HG02798 (cell line): ENCODE results near the gene PRUNE2.

Experiments
- ATAC-seq: cut with Tn5 transposase; IDR thresholded peaks from one replicate; pipeline ENCODE4 v1.9.1; 2021; ENCODE audit warnings: mild to moderate bottlenecking; ENCODE audit not compliant: unreplicated experiment, poor library complexity

The PRUNE2 gene

GRCh38 chr9:76901801-76902200 lies 4.1 kb downstream of the PRUNE2 start:
- ATAC-seq: no peak

DNA sequence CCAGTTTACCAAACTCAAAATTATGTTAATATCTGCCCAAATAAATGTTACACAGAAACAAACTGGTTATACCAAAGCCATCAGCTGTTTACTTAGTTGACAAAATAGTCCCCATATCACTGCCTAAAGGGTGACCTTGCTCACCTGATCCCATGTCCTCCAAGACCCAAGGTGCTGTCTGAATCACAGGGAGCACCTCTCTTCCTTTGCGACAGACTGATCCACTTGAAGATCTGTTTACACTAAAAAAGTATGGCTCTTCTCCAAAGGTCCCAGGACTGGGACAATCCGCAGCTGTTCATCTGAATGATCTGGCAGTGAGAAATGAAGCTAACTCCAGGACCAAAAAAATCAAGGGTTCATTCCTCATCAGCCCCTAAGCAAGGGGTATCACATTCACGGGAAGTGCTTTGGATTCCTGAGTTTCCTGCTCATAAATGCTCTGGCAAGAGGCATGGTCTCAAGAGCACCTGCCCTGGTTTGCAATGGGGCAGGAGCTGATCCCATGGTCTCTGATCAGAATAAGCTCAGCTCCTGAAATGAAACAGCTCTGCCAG lies 5.0 kb downstream of the PRUNE2 start:
- no peak for ATAC-seq

DNA sequence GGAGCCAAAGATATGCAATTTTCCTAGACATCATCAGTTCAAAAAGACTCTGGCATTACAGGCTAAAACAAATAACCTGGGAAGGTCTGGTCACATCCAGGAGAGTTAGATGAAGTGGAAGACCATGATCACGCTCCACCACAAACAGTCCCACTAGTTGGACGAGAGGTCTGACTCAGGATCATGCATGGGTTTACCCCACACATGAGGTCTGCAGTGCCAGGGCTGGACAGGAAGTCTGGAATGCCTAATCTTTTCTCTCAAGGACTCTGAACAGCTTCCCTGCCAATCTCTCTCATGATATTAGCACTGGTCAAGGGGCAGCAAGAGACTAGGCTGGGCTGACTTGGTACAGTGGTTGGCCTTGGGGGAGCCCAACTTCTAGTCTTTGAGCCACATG lies 7.1 kb downstream of the PRUNE2 start:
- ATAC-seq: no peak

DNA sequence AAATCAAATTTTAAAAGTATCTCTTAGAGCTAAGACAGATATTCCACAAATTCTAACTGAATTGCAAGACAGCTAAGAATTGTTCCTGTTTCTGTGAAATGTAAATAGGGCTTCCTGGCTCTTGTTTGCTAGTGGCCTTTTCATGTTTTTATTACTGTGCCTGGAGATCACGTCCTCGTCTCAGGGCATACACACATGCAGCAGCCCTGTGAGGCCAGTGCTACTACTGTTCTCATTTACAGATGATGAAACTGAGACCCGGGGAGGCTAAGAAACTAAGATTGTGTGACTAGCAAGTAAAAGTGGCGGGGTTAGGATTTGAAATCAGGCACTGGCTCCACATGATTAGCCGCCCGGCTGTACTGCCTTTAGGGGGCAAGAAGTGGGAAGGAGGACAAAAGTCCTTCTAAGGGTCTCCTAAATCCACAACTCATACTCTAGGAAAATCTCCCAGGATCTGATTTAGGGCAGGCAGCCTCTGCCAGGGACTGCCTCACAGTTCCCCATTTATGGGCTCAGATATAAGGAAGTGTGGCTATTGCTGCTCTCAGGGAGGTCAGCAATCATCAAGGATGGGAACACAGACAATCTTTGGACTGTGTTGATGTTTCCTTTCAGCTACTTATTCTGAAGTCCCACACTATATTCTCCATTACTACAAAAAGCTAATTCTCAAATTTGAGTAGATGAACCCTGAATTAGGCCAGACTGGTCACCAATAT lies 7.9 kb downstream of the PRUNE2 start:
- ATAC-seq: no peak

GRCh38 chr9:76896035-76896434 lies 9.9 kb downstream of the PRUNE2 start:
- no peak for ATAC-seq

DNA sequence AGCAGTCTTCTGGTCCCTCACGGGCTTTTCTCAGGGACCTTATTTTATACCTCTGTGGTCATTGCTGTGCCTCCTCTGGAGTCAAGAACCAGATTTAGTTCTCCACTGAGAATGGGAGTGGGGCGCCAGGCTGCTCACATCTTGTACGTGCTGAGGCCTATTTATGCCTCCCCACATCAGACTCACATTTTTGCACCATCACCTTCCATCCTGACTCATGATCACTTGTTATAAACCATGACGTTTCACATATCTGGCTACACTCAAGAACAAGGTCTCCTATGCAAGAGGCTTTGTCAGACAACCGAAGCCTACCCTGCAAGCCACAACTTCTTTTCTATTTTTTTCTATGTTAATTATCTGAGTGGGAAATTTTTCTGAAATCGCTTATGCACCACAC lies 10.7 kb downstream of the PRUNE2 start:
- ATAC-seq: no peak

GRCh38 chr9:76894198-76894597 lies 11.7 kb downstream of the PRUNE2 start:
- ATAC-seq: no peak

- no peak for ATAC-seq
Measured at GRCh38 chr9:76893395-76893932, 12.4 kb downstream of the PRUNE2 start.

DNA sequence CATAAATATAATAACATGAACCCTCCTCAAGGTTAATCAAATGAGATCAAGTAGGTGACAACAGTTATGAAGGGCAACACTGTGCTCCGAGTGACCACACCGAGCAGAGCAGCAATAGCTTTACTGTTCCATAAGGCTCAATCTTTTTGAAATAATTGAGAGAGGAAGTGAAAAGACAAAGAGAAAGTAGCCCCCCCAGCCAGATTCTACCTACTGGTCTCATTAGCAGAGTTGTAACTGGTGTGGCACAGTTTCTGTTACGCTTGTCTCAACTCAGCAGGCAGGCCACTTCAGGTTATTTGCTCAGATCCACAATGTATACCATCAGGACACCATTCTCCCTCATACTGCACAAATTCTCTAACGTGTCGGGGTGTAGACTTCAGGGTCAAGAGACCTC lies 14.0 kb downstream of the PRUNE2 start:
- peak; percentile 50 for ATAC-seq

- ATAC-seq: no peak
Measured at GRCh38 chr9:76891279-76891678, 14.6 kb downstream of the PRUNE2 start.

DNA sequence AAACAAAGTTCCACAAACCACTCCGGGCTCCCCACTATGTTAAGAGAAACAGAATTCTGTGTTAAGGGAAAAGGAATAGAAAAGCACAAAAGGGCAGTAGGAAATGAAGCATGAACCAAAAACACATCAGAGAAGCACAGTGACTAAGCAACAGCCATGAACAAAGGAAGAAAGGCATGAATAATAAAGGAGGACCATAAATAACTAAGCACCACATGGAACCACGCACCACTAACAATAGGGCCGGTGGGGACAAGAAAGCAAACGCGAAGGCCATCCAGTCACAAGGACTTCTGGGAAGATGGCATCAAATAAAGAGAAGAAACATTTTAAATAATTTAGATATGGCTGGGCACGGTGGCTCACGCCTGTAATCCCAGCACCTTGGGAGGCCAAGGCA lies 18.0 kb downstream of the PRUNE2 start:
- ATAC-seq: no peak

DNA sequence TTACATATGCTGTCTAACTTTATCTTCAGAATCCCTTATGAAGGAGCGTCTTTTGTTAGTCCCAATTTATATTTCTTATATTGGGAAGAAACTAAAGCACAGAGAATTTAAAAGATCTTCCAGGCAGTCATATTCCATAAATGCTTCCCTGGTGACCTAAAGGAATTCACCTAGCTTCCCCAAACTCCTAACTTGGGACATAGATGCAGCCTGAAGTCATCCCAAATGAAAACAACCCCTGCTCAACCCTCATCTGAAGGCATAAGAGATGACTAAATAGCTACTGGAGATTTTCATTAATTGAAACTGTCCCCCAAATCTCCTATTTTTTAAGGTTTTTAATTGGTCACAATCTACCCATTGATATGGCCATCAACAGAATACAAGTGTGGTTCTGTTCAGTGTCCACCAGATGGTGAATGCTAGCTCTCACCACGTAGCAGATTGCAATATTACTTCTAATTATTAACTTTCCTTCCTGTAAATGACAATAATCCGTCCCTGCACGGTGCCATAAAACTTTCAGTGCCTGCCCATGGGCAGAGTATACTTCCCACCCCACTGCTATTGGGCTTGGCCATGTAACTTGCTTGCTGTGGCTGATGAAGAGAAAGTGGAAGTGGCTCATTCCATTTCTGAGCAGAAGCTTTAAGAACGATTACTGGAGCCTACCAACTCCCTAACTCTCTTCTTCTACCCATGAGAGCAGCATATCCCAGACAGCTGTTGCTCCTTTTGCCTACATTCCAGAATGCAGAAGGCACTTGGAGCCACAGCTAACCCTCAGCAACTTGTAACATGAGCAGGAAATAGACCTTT lies 18.7 kb downstream of the PRUNE2 start:
- peak; percentile 75 for ATAC-seq

DNA sequence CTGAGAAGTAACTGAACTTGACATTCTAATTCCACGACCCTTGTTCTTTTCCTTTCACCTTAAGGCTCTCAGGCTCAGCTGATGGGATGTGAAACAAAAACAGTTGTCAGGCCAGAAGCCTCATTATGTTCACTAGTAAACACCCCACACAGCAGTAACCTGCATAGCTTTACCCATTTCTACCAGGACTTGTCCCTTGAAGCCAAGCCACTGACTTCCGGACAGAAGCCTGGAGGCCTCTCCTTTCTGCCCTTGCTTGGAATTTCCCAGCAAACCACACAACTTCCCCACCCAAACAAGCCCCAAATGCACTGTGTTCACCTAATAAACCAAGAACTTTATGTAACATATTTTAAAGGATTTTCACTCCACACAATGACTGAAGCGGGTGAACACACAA lies 19.6 kb downstream of the PRUNE2 start:
- no peak for ATAC-seq

DNA sequence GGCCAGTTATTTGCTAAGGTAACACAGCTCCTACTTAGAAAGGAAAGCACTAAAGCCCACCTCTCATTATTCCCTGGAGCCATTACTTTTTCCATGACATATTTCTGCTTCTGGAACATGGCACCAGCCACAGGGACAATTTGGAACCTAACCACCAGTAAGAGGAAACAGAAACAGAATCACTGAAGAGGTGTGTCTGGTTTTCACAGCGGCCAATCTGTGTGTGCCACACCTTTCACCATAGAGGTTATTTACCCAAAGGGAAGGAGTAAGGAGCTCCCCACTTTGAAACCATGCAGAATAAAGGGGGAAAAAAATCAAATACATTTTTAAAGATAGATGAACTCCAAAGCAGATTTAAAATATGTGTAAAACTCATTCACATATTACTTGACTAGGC lies 21.1 kb downstream of the PRUNE2 start:
- ATAC-seq: no peak

- ATAC-seq: no peak
Measured at GRCh38 chr9:76883341-76883855, 22.5 kb downstream of the PRUNE2 start.

- peak; percentile 77 for ATAC-seq
Measured at GRCh38 chr9:76882686-76883085, 23.2 kb downstream of the PRUNE2 start.

DNA sequence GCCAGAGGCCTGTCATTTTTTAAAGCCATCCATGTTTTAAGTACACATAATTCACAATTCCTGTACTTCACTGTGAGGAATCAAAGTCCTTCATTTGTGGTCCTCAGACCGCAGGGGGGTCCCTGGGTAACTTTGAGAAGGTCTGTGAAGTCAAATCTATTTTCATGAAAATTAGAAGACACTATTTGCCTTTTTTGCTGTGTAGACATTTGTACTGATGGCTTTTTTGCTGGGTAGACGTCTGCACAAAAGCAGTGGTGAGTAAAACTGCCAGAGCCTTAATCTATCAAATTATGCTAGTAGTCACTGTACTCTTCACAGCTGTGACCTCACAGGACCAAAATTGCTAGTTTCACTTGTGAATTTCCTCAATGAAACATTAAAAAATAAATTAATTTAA lies 25.7 kb downstream of the PRUNE2 start:
- no peak for ATAC-seq

GRCh38 chr9:76878933-76879332 lies 27.0 kb downstream of the PRUNE2 start:
- ATAC-seq: no peak

DNA sequence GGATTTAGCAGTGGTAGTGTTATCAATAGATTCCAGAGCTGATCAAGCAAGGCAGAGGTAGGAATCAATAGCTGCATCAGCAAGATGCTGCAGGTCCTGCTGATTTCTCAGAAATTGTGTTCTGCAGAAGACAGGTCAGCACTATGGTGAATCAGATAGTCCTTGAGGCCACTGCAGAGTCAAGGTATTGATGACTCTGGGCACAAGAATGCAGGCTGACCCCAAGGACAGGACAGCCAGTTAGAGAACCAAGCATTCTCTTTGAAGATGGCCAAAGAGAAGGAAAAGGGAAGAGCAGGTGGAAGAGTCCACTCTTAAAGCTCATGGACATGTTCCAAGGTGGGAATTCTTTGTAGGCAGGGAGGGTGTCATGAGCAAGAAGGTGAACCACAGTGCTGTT lies 28.0 kb downstream of the PRUNE2 start:
- ATAC-seq: no peak

GRCh38 chr9:76876098-76876497 lies 29.8 kb downstream of the PRUNE2 start:
- ATAC-seq: no peak

DNA sequence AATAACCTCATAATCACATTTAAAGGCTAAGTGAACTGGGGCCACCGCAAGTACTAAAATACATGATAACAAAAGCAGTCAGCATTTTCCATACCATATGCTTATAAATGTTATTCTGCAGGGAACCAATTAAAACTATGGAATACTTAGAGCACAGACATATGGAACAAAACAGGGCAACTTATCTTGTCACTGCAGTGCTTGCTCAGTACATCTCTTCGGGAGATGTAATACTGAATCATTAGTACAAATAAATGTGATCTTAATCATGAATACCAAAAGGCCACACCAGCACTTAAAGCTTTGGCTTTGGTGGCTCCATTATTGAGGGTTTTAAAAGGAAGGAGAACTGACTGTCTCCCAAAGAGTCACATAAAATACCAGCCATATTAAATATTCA lies 32.1 kb downstream of the PRUNE2 start:
- no peak for ATAC-seq
